Upper lobe of left lung (tissue), 4 donors: Measurements from ENCODE around the gene OPA3.

ENCODE experiments used
- CTCF ChIP-seq, 6 experiments: fragments of 450-650 bp in 4 of 6; fragments of 200-600 bp in 2 of 6; sonication (generic) in 2 of 6; IDR thresholded peaks; one replicate each; pipeline ENCODE4 v1.5.1; 2016 to 2019; ENCODE audit warnings: antibody characterized with exemption in 6 of 6
- EP300 ChIP-seq, 4 donors: sonication (generic); formaldehyde crosslinking; IDR thresholded peaks; one replicate each; pipeline ENCODE4 v1.5.1; 2017; ENCODE audit warnings: antibody characterized with exemption in 4 of 4, control low read depth in 2 of 4
- POLR2A ChIP-seq, 4 donors: fragments of 450-650 bp; IDR thresholded peaks; one replicate each; pipeline ENCODE4 v1.5.1; 2016 to 2017; ENCODE audit warnings: antibody characterized with exemption in 4 of 4, mild to moderate bottlenecking in 2 of 4
- POLR2AphosphoS5 ChIP-seq, 2 donors: sonication (generic); formaldehyde crosslinking; IDR thresholded peaks; one replicate each; pipeline ENCODE4 v1.5.1; 2017; ENCODE audit warnings: antibody characterized with exemption in 2 of 2

DNA sequence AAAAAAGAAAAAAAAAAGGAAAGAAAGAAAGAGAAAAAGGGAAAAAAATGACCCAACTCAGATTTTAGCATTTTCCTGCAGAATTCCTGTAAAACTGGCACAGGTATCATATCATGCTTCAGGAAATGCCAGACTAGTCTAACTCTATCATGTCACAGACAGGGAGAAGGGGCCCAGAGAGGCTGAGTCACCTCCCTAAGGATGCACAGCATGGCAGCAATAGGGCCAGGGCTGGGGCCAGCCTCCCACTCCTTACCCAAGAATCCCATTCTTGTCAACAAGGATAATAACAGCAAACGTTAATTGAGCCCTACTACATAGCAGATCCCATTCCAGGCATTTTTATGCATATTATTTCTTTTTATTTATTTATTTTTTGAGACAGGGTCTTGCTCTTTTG is 8.9 kb upstream of the OPA3 start:
- TF ChIP-seq CTCF (IDR thresholded peaks at IDR 0.05) (no peak), POLR2A (IDR thresholded peaks at IDR 0.05) (no peak), EP300 (IDR thresholded peaks at IDR 0.05) (no peak), POLR2AphosphoS5 (IDR thresholded peaks at IDR 0.05) (no peak)
